Common myeloid progenitor, CD34-positive (primary cell): Measurements from ENCODE around the gene LMF1. TPM values are rescaled to one million over a fixed set of nuclear protein-coding genes. Genes with fewer than 3 reads are reported as not detected.

Experiments used
- CTCF ChIA-PET: fragments of 350-600 bp; sonication (Branson Sonifier 250); formaldehyde crosslinking; loops from one replicate; lab custom pipeline; 2021; ENCODE audit warnings: antibody characterized with exemption; lab: Charles Lee
- POLR2A ChIA-PET: fragments of 350-600 bp; sonication (Branson Sonifier 250); formaldehyde crosslinking; loops from one replicate; lab custom pipeline; 2021; ENCODE audit warnings: antibody characterized with exemption; lab: Charles Lee
- DNase-seq, 3 donors: peaks; one replicate each; pipeline versions ENCODE4 v3.0.0 to v3.0.0-alpha.2; 2013
- H3K27ac ChIP-seq, 2 experiments: 1 replicate in 1 of 2; 2 replicates in 1 of 2; pipeline ENCODE4 v1.7.0; 2013; ENCODE audit warnings: inconsistent platforms in 2 of 2, low read length in 2 of 2, mild to moderate bottlenecking in 2 of 2, low read depth in 1 of 2, moderate library complexity in 1 of 2; ENCODE audit not compliant: severe bottlenecking in 2 of 2, insufficient read depth in 1 of 2, poor library complexity in 1 of 2
- H3K27me3 ChIP-seq, 5 experiments: replicated peaks in 2 of 5; 1 replicate in 3 of 5; 2 replicates in 2 of 5; pipeline versions ENCODE4 v1.6.1 to v1.7.0; 2013; ENCODE audit warnings: low read length in 4 of 5, mild to moderate bottlenecking in 2 of 5, moderate library complexity in 2 of 5, inconsistent platforms in 1 of 5; ENCODE audit not compliant: insufficient read depth in 5 of 5, control insufficient read depth in 4 of 5
- H3K36me3 ChIP-seq, 4 experiments: 1 replicate in 2 of 4; 2 replicates in 2 of 4; pipeline versions ENCODE4 v1.6.1 to v1.7.0; 2013; ENCODE audit warnings: low read length in 3 of 4, control low read depth in 1 of 4, mild to moderate bottlenecking in 1 of 4; ENCODE audit not compliant: control insufficient read depth in 4 of 4, insufficient read depth in 4 of 4
- H3K4me1 ChIP-seq, 4 experiments: 1 replicate in 3 of 4; 2 replicates in 1 of 4; pipeline versions ENCODE4 v1.6.1 to v1.7.1; 2013; ENCODE audit warnings: low read length in 3 of 4, mild to moderate bottlenecking in 3 of 4, control low read depth in 1 of 4, inconsistent platforms in 1 of 4, moderate library complexity in 1 of 4; ENCODE audit not compliant: control insufficient read depth in 4 of 4, insufficient read depth in 4 of 4; ENCODE audit errors: control extremely low read depth in 1 of 4
- H3K4me3 ChIP-seq, 7 experiments: 1 replicate in 4 of 7; 2 replicates in 3 of 7; pipeline versions ENCODE4 v1.5.1 to v1.7.0; 2013; ENCODE audit warnings: mild to moderate bottlenecking in 7 of 7, low read length in 6 of 7, moderate library complexity in 6 of 7, inconsistent platforms in 2 of 7, low read depth in 2 of 7, control low read depth in 1 of 7; ENCODE audit not compliant: insufficient read depth in 4 of 7, control insufficient read depth in 1 of 7; ENCODE audit errors: extremely low read depth in 1 of 7
- H3K9me3 ChIP-seq, 5 experiments: 1 replicate in 4 of 5; 2 replicates in 1 of 5; pipeline versions ENCODE4 v1.6.1 to v1.7.1; 2013; ENCODE audit warnings: low read length in 4 of 5, mild to moderate bottlenecking in 2 of 5, inconsistent platforms in 1 of 5, low read depth in 1 of 5, moderate library complexity in 1 of 5; ENCODE audit not compliant: control insufficient read depth in 4 of 5, insufficient read depth in 2 of 5; ENCODE audit errors: control extremely low read depth in 1 of 5
- WGBS: methylation state at CpG from one replicate; pipeline ENCODE4 v1.1.5; 2013; ENCODE audit not compliant: insufficient coverage; 5-methylcytosine and 5-hydroxymethylcytosine counted together
- polyA plus RNA-seq: library from polyadenylated mRNA; unstranded; fragments of 120-200 nt; gene quantifications from one replicate; pipeline ENCODE4 v1.2.1, GENCODE V29; 2013

The LMF1 gene
- 15.0 TPM for polyA plus RNA-seq

DNA sequence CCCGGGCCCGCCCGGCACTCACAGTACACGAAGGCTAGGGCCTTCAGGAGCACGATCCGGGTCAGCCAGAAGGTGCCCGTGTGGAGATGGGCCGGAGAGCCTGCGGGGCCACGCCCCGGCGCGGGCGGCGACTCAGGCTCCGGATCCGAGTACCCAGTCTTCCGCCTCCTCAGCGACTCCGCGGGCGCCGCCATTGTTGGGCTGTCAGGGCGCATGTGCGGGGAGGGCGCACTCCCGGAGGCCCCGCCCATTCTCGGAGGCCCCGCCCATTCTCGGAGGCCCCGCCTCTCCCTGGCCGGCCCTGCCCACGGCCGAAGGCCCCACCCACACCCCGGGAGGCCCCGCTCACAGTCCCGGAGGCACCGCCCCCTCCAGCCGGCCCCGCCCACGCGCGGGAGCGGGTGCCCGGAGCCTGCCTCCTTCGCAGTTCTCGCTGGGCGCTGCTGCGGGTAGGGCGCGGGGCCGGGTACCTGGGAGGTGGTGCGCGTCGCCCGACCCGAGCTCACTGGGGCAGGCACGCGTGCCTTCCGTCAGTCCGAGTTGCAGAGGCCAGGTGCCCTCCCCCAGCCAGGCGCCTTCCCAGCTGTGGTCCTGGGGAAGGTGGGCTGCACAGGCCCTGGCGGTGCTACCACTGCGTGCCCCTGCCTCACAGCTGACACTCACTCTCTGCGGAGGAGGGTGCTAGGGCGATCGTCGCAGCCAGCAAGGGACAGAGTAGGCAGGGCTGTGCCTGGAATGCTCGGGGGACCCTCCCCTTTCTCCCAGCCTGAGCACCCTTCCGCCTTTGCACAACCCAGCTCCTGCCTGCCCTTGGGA, at the start of gene LMF1:
Gene LMF1, minus strand, starts transcription at position 219 of the 816 bp plus-strand sequence. Its CDS starts 4 bp downstream, at position 215.
- CTCF ChIA-PET, result no interaction called here
- POLR2A ChIA-PET, result no interaction called here
- WGBS, result 5% methylated on average over 58 of the region's 71 CpGs
- H3K36me3 ChIP-seq, result peaks cover 6 to 21% (median 15%) of the 10 kb centered on the region in 4 experiments
- H3K27ac ChIP-seq, result peak within 1 kb of the TSS in 1 of 2 experiments; percentile 73
- DNase-seq, result peak; percentile 82 to 91 (median 87)
- peaks cover 0 to 6% (median 0%) of the 10 kb centered on the region in 5 experiments for H3K9me3 ChIP-seq
- peaks cover 0 to 5% (median 0%) of the 10 kb centered on the region in 5 experiments for H3K27me3 ChIP-seq
- peaks cover 0 to 20% (median 19%) of the 10 kb centered on the region in 4 experiments for H3K4me1 ChIP-seq
- peak within 1 kb of the TSS; percentile 69 to 88 (median 78) for H3K4me3 ChIP-seq

DNA sequence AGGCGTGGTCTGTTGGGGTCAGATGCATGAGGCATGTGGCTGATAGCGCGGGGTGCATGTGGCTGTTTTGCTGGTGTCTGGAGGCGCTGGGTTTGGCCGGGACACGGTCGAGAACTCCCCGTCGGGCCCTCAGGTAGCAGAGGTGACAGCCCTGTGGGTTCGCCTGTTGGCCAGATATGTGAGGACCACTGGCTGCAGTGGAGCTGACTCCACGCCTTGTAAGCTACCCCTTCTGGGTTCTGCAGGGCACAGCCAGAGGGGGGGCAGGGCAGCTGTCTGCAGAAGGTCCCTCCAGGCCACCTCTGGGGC, 49.3 kb upstream of the LMF1 start:
- POLR2A ChIA-PET, result no interaction called here
- peaks cover 0 to 23% (median 2%) of the 10 kb centered on the region in 5 experiments for H3K27me3 ChIP-seq
- DNase-seq, result no peak

DNA sequence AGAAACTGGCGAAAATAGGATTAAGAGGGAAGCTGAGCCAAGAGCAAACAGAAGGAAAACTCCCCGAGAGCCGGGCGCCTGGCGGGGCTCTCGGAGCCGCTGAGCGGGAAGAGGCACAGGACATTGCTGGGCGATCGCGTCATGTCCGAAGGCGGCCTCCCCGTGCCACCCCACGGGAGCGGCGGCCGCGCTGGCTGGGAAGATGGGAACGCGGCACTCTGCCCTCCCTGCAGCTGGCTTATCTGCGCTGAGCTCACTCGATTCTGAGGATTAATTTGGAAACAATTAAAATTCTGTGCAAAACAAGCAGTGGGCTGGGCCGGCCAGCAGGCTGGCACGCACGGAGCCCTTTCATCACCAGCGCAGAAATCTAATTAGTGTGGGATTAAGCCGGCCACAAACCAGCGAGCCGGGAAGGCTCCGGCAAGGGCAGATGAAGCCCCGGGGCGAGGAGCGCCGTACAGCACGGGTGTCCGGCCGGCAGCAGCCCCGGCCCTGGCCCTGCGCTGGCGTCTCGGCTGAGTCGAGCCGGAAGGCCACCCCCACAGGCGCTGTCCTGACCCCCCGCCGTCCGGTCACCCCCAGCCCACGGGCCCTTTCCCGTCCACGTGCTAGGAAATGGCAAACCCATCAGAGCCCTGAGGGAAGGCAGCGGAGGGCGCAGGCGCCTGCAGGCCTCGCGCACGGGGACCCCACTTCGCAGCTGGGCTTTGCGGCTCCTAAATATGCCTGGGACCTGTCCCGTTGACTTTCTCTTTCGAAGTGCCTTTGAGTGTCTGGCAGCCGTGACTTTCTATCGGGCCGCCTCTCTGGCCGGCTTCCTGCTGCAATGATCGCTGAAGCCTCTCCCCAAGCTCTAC, 48.7 kb upstream of the LMF1 start:
- Histone ChIP-seq H3K36me3 (no peaks in the 10 kb centered on the region), H3K4me1 (no peaks in the 10 kb centered on the region), H3K4me3 (no peak overlapping the region), H3K27me3 (peaks cover 0 to 23% (median 2%) of the 10 kb centered on the region in 5 experiments), H3K27ac (no peak overlapping the region), H3K9me3 (peaks cover 0 to 2% (median 0%) of the 10 kb centered on the region in 5 experiments)
- POLR2A ChIA-PET, result no interaction called here
- no peak for DNase-seq
- 91% methylated on average over 65 of the region's 66 CpGs for WGBS
- CTCF ChIA-PET, result no interaction called here

More for the DNA sequence above, 49.3 kb upstream of the LMF1 start:
- Histone ChIP-seq H3K27ac (no peak overlapping the region), H3K4me1 (no peaks in the 10 kb centered on the region), H3K36me3 (no peaks in the 10 kb centered on the region), H3K9me3 (peaks cover 0 to 2% (median 0%) of the 10 kb centered on the region in 5 experiments), H3K4me3 (no peak overlapping the region)
- CTCF ChIA-PET, result no interaction called here
- 98% methylated on average over 11 of the region's 11 CpGs for WGBS

DNA sequence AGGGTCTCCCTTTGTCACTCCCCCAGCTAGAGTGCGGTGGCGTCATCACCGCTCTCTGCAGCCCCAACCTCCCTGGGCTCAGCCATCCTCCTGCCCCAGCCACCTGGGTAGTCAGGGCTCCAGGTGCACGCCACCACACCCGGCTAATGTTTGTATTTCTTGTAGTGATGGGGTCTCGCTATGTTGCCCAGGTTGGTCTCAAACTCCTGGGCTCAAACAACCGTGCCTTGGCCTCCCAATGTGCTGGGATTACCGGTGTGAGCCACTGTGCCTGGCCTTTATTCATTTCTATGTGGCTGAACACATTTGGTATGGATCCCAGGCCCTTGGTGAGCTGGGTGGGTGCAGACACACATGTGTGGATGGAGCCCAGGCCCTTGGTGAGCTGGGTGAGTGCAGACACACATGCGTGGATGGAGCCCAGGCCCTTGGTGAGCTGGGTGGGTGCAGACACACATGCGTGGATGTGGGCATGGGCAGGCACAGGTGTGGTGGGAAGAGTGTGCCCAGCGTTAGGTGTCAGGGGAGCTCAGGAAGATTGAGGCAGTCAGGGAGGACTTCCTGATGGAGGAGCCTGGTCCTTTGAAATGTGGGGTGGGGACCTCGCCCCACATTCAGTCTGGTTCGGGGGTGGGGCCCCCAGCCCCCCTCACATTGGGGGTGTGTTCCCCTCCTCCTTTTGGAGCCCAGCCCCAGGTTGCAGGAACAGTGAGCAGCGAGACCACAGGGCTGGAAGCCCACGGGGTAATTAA, 47.8 kb upstream of the LMF1 start:
- WGBS, result 91% methylated on average over 9 of the region's 15 CpGs
- Histone ChIP-seq H3K27ac (no peak overlapping the region), H3K36me3 (no peaks in the 10 kb centered on the region), H3K4me1 (no peaks in the 10 kb centered on the region), H3K4me3 (no peak overlapping the region), H3K27me3 (peaks cover 0 to 23% (median 2%) of the 10 kb centered on the region in 5 experiments), H3K9me3 (peaks cover 0 to 2% (median 0%) of the 10 kb centered on the region in 5 experiments)
- DNase-seq, result no peak
- ChIA-PET CTCF (no interaction called here), POLR2A (no interaction called here)

DNA sequence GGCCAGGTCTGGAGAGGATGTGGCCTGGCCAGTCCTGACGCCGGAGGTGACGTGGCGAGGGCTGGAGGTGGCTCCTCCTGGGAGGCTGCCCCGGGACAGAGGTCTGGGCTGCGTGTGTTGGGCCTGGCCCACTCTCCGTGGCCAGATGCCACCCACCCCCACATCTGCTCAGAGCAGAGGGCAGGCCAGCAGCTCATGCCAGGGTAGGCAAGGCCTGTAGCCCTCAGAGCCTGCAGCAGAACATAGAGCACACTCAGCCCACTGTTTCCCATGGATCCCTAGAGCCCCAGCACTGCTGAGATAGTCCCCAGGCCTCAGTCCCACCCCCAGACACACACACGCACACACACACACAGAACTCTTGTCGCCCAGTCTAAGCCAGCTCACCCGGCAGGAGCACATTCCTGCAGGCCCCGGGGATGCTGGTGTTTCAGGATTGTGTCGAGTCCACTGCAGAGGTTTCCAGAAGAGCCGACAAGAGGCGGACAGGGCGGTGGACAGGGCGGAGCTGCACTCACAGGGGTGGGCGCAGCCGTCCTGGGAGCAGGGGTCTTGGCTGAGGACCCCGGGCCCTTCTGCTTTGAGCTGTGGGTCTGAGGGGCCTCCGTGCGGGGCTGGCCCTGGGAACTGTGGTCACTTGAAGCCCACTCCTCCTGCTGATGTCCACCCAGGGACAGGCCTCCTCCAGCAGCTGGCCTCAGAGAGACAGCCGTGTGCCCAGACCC, 44.1 kb upstream of the LMF1 start:
- Histone ChIP-seq H3K27ac (no peak overlapping the region), H3K9me3 (peaks cover 0 to 2% (median 0%) of the 10 kb centered on the region in 5 experiments), H3K36me3 (no peaks in the 10 kb centered on the region), H3K4me3 (no peak overlapping the region), H3K4me1 (peaks cover 0 to 11% (median 9%) of the 10 kb centered on the region in 4 experiments), H3K27me3 (peaks cover 0 to 20% (median 0%) of the 10 kb centered on the region in 5 experiments)
- 98% methylated on average over 21 of the region's 22 CpGs for WGBS
- ChIA-PET POLR2A (no interaction called here), CTCF (no interaction called here)
- DNase-seq, result no peak

DNA sequence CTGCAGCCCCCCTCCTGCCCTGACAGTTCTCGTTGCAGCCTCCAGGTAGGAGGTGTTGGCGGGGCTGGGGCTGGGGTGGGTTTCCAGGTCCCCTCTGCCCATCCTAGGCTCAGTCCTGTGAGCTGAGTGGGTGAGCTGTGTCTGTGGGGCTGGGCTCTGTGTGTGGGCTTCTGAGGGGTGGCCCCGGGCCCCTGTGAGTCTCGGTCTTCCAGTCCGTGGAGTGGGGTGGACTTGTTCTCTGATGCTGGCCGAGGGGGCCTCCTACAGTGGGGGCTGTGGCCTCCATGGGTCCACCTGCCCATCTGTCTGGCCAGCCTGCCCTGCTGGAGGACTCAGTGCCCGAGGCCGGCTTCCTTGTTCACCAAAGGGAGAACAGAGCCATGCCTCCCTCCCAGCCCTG, 43.4 kb upstream of the LMF1 start:
- 94% methylated on average over 5 of the region's 8 CpGs for WGBS
- POLR2A ChIA-PET, result no interaction called here
- H3K36me3 ChIP-seq, result no peaks in the 10 kb centered on the region
- H3K9me3 ChIP-seq, result peaks cover 0 to 2% (median 0%) of the 10 kb centered on the region in 5 experiments
- no peak overlapping the region for H3K4me3 ChIP-seq
- H3K27me3 ChIP-seq, result peaks cover 0 to 27% (median 0%) of the 10 kb centered on the region in 5 experiments
- H3K27ac ChIP-seq, result no peak overlapping the region
- no peak for DNase-seq
- CTCF ChIA-PET, result no interaction called here
- H3K4me1 ChIP-seq, result peaks cover 0 to 16% (median 12%) of the 10 kb centered on the region in 4 experiments
